ENCODE results near the gene CFAP119. TPM values are rescaled to one million over a fixed set of nuclear protein-coding genes. Genes with fewer than 3 reads are reported as not detected.

CFAP119 gene
- total RNA-seq, 2 donors from 2014 or later: 3.1 to 13.2 TPM

GRCh38 chr16:30805056-30805369 lies 43.2 kb upstream of the CFAP119 start:
- Histone ChIP-seq H3K27me3 (replicated peaks; ENCODE audit: insufficient read depth) (no peaks in the 10 kb centered on the region), H3K36me3 (no peaks in the 10 kb centered on the region), H3K27ac (peak overlapping the region; percentile 87 to 90), H3K4me1 (replicated peaks) (peaks cover 7% of the 10 kb centered on the region), H3K4me3 (peak overlapping the region; percentile 54 to 58), H3K9me3 (no peaks in the 10 kb centered on the region)
- no peak for DNase-seq (ENCODE audit: low spot score)
- 36% methylated on average over 8 of the region's 8 CpGs for WGBS
- no peak for TF ChIP-seq POLR2A (IDR thresholded peaks at IDR 0.05)
- TF ChIP-seq POLR2AphosphoS5 (IDR thresholded peaks at IDR 0.05): no peak
- no peak for TF ChIP-seq CTCF (IDR thresholded peaks at IDR 0.05)
- intact Hi-C loops (cut with DNase I): loop anchor here (1.0 to 2.0 kb wide), 2 partner anchors 18 to 70 kb away; partner anchors contain the start of gene ZNF629

- DNase-seq (ENCODE audit: low spot score): no peak
- no peaks in the 10 kb centered on the region for H3K27me3 ChIP-seq (replicated peaks; ENCODE audit: insufficient read depth)
- intact Hi-C loops (cut with DNase I): no loop called here
- no peak overlapping the region for H3K27ac ChIP-seq
- no peaks in the 10 kb centered on the region for H3K9me3 ChIP-seq
- no peak overlapping the region for H3K4me3 ChIP-seq
- no peaks in the 10 kb centered on the region for H3K36me3 ChIP-seq
- H3K4me1 ChIP-seq (replicated peaks): peaks cover 7% of the 10 kb centered on the region
- whole genome bisulfite sequencing: 56% methylated on average over 3 of the region's 3 CpGs
- TF ChIP-seq POLR2AphosphoS5 (IDR thresholded peaks at IDR 0.05) (no peak), POLR2A (IDR thresholded peaks at IDR 0.05) (no peak)
Observed at GRCh38 chr16:30802936-30803335, 41.1 kb upstream of the CFAP119 start.

DNA sequence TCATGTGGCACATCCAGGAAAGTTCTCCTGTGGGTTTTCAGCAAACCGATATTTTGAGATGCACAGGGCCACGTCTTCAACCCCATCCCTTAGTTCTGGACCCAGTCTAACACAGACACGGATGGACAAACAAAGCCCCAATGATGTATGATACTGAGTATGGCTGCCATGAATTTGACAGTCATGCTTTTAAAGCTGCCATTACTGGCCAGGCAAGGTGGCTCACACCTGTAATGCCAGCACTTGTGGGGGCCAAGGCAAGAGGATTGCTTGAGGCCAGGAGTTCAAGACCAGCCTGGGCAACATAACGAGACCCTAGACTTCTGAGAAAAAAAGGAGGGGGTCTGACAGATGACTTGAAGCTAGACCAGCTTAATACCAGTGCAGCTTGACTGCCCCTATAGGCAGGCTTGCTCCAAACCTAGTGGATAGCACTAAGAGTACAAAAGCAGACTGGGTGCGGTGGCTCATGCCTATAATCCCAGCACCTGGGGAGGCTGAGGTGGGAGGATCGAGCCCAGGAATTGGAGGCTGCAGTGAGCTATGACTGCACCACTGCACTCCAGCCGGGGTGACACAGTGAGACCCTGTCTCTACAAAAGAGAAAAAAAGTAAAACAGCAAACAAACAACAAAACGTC lies 35.9 kb upstream of the CFAP119 start:
- Histone ChIP-seq H3K9me3 (no peaks in the 10 kb centered on the region), H3K4me1 (replicated peaks) (no peaks in the 10 kb centered on the region), H3K4me3 (no peak overlapping the region), H3K36me3 (no peaks in the 10 kb centered on the region), H3K27me3 (replicated peaks; ENCODE audit: insufficient read depth) (no peaks in the 10 kb centered on the region), H3K27ac (no peak overlapping the region)
- intact Hi-C loops (cut with DNase I): no loop called here
- DNase-seq (ENCODE audit: low spot score): no peak
- 77% methylated on average over 8 of the region's 8 CpGs for WGBS
- TF ChIP-seq POLR2AphosphoS5 (IDR thresholded peaks at IDR 0.05) (no peak), CTCF (IDR thresholded peaks at IDR 0.05) (no peak), POLR2A (IDR thresholded peaks at IDR 0.05) (no peak)

- WGBS: 87% methylated on average over 3 of the region's 3 CpGs
- Histone ChIP-seq H3K4me3 (no peak overlapping the region), H3K36me3 (no peaks in the 10 kb centered on the region), H3K27me3 (replicated peaks; ENCODE audit: insufficient read depth) (no peaks in the 10 kb centered on the region), H3K4me1 (replicated peaks) (no peaks in the 10 kb centered on the region), H3K9me3 (no peaks in the 10 kb centered on the region), H3K27ac (no peak overlapping the region)
- DNase-seq (ENCODE audit: low spot score): no peak
- no peak for TF ChIP-seq POLR2A (IDR thresholded peaks at IDR 0.05)
- no peak for TF ChIP-seq POLR2AphosphoS5 (IDR thresholded peaks at IDR 0.05)
- no peak for TF ChIP-seq CTCF (IDR thresholded peaks at IDR 0.05)
- intact Hi-C loops (cut with DNase I): no loop called here
Observed at GRCh38 chr16:30794634-30795033, 32.8 kb upstream of the CFAP119 start.

DNA sequence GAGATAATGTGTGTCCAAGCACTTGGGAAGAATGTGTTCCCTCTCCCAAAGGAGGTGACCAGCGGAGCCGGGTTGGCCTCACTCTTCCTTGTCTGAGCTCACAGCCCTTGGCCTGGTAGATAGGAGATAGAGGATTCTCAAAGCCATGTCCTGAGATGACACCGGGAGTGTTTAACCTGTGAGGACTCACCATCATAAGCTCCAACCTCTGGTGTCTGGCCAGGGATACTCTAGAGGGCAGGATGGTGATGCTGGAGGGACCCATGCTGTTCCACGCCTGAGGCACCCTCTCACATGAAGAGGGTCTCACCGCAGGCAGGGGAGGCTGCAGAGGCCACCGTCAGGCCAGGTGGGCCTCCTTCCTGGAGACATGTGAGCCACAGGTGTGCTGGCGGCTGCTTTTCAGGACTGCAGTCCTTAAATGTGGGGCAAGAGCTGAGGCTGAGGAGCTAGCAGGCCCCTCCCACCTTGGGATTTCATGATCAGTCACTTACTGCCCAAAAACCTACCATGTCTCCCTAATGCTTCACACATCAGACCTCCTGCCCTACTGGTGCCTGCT lies 31.7 kb upstream of the CFAP119 start:
- Histone ChIP-seq H3K4me3 (no peak overlapping the region), H3K36me3 (no peaks in the 10 kb centered on the region), H3K4me1 (replicated peaks) (no peaks in the 10 kb centered on the region), H3K27ac (no peak overlapping the region), H3K9me3 (no peaks in the 10 kb centered on the region), H3K27me3 (replicated peaks; ENCODE audit: insufficient read depth) (no peaks in the 10 kb centered on the region)
- 86% methylated on average over 7 of the region's 7 CpGs for WGBS
- DNase-seq (ENCODE audit: low spot score): no peak
- intact Hi-C loops (cut with DNase I): no loop called here
- TF ChIP-seq CTCF (IDR thresholded peaks at IDR 0.05) (no peak), POLR2A (IDR thresholded peaks at IDR 0.05) (no peak), POLR2AphosphoS5 (IDR thresholded peaks at IDR 0.05) (no peak)

Data from prostate gland (tissue), 2 donors.